NCI-H2227 (cell line): ENCODE data around the gene ZNF284.

ENCODE experiments used
- DNase-seq: peaks from one replicate; lab custom pipeline; 2025; ENCODE audit not compliant: unreplicated experiment; lab: John Stamatoyannopoulos, UW

The ZNF284 gene

GRCh38 chr19:44071824-44072542 is at the start of gene ZNF284:
Gene ZNF284, plus strand, starts transcription at chr19:44072159. Its CDS starts 4,231 bp downstream, at chr19:44076390.
- DNase-seq: peak; percentile 91

DNA sequence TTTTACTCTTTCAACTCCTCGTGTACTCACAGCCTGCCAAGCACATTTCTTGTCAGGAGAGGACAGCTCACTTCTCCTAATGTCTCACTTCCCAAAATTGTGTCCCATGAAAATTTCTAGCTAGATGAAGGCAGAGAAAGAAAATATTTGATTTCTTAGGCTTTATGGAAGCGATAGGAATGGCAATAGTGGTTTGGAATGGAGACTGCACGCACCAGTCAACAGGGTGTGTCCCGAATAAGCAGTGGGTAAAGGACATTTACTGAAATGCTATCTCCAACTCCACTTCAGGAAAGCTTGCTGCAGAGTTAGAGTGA is 47.1 kb upstream of the ZNF284 start:
- DNase-seq: no peak

DNA sequence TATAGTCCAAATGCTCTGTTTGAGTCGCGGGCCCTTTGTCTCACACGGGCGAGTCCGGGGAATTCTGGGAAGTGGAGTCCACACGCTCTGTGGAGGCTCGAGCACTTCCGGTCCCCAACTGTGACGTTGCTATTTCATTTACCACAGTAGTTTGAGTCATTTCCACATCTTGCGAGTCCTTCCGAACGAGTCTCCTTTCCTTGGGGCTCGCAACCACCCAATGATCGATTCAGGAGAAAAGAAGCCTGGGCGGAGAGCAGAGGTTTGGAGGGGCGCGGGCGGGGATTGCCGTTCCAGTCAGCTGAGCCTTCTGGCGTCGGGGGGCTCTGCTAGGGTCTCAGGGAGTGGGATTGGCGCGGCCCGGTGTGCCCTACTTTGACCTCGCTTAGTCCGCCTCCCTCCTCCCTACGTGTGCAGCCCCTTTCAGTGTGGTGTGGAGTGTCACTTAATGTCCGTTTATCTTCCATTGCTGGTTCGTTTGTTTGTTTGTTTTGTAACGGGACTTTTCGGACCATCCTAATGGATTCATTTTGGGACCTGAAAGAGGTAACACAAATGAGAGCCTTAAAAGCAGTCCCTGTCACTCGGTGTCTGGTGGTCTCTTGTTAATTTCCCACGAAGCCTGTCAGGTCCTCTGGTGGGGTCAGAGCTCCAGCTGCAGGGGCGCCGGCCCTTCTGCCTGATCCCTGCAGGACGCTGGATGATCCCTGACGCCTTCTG is 46.6 kb upstream of the ZNF284 start, which contains the start of gene ZNF222:
Gene ZNF222, plus strand, starts transcription at position 163 of the 720 bp plus-strand sequence. Its CDS starts 58 bp downstream, at position 221.
- DNase-seq: peak; percentile 78

DNA sequence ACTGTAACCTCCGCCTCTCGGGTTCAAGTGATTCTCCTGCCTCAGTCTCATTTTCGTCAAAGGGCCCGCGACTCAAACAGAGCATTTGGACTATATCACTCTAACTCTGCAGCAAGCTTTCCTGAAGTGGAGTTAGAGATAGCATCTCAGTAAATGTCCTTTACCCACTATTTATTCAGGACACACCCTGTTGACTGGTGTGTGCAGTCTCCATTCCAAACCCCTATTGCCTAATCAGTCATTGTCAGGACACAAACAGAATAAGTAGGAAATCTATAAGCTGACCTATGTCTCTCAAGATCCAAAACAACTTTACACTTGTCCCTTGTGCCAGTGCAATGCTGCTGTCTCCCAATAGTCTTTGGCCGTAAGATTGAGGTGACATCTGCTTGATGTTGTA is 45.3 kb upstream of the ZNF284 start:
- DNase-seq: no peak

DNA sequence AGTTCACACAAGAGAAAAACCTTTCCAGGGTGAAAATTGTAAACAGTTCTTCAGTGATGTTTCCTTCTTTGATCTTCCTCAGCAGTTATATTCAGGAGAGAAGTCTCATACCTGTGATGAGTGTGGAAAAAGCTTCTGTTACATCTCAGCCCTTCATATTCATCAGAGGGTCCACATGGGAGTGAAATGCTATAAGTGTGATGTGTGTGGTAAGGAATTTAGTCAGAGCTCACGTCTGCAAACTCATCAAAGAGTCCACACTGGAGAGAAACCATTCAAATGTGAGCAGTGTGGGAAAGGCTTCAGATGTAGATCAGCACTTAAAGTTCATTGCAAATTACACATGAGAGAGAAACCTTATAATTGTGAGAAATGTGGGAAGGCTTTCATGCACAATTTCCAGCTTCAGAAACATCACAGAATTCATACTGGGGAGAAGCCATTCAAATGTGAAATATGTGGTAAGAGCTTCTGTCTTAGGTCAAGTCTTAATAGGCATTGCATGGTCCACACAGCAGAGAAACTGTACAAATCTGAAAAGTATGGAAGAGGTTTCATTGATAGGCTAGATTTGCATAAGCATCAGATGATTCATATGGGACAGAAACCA is 39.9 kb upstream of the ZNF284 start:
- DNase-seq: no peak

DNA sequence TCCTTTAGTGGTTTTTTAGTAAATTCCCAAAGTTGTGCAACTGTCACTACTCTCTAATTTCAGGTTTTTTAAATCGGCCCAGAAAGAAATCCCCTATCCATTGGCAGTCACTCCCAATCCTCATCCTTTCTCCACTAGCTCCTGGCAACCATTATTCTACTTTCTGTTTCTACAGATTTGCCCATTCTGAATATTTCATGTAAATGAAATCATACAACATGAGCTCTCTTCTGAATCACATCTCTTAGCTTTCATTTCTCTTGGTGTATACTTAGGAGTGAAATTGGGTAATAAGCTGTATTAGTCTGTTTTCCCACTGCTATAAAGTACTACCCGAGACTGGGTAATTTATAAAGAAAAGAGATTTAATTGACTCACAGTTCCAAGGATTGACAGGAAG is 29.8 kb upstream of the ZNF284 start:
- no peak for DNase-seq

GRCh38 chr19:44050740-44051649 is 21.0 kb upstream of the ZNF284 start:
- DNase-seq: peak; percentile 44

DNA sequence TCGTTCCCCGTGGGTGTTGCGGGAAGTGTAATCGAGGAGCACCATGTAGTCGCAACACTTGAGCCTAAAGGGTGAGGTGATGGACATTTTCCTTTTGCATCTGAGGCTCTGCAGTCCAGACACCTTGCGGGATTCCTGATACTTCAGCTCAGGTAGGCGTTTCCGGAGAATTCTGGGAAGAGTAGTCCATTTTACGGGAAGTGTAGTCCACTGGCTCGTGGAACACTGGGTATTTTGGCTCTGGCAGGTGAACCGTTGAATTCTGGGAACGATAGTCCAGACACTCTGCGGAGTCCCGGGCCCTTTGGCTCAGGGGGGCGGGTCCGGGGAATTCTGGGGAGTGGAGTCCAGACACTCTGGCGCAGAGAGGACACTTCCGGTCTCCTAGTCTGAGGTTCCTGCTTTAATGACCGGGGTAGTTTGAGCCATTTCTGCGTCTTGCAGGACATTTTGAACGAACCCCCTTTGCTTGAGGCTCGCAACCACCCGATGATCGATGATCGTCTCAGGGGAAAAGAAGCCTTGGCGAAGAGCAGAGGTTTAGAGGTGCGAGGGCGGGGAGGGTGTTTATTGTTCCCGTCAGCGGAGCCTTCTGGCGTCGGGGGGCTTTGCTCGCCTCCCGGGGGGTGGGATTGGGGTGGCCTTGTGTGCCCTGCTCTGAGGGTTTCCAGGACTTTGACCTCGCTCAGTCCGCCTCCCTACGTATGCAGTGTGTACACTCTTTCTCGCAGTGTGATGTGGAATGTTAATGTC is 20.1 kb upstream of the ZNF284 start, which contains the start of gene ZNF223:
Gene ZNF223, plus strand, starts transcription at position 387 of the 753 bp plus-strand sequence. CDS start 3,141 bp downstream, outside the sequence.
- peak; percentile 93 for DNase-seq

DNA sequence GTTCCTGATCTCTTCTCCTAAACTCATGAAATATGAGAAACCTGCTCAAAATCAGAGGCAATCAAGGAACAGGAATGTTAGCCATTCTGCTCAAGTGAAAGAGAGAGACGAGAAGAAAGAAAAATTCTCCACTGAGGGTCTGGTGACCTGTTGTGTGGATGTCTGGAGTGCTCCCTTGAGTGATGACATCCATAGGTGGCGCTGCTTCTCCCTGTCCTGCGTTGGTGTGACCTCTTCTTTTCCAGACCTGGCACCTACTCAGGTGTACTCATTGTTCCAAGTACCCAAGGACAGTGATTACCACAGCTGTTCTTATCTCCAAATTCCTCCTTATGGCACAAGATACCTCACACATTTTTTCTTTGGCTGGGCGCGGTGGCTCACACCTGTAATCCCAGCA is 16.1 kb upstream of the ZNF284 start:
- no peak for DNase-seq

- no peak for DNase-seq
Observed at GRCh38 chr19:44059229-44059628, 12.7 kb upstream of the ZNF284 start.

DNA sequence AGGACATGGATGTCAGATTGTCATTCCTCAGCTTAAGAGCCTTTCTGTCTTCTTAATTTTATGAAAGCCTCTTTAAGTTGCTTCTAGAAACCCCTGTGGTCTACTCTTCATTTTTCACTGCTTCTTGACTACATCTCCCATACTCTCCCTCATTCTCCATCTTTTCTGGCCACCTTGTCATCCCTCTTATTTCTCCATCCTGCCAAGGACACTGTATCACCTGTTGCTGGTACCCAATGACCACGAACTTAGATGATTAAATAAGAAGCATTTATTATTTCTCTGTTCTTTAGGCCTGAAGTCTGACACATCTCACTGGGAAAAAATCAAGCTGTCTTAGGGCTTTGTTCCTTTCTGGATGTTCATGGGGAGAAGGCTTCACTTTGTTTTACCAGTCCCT is 10.9 kb upstream of the ZNF284 start:
- no peak for DNase-seq

- DNase-seq: no peak
Observed at GRCh38 chr19:44066305-44066704, 5.7 kb upstream of the ZNF284 start.

- DNase-seq: no peak
Observed at GRCh38 chr19:44069415-44069814, 2.5 kb upstream of the ZNF284 start.

DNA sequence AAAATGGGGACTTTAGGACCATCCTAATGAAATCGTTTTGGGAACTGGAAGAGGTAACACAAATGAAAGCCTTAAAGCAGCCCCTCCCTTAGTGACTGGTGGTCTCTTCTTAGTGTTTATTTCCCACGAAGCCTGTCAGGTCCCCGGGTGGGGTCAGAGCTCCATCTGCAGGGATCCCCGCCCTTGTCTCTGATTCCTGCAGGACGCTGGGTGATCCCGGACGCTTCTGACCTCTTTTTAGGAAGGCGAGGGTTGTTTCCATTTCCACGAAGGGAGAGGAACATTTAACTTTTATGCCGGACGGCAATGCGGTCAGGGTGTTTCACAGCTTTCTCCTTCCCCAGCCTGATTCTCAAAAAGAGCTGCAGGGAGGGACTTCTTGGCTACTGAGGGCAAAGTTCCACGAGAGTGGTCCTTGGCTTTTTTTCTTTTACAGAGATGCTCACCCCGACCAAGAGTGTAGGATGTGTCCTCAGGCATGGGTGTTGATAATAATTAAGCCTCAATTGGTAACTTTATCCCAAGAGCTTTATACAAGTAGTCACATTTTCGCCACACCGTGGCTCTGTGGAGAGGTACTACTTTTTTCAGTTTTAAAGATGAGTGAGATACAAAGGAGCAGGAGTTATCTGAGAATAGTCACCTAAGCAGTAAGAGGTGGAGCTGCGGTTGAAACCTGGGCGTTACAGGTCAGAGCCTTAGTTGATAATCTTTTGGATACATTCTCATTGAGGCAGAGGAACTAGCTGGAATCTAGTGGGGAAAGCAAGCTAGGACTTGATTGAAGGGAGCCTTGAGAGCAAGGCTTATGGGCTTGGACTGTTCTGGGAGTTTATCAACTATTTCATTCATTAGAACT is 813 bp downstream of the ZNF284 start:
- DNase-seq: no peak

DNA sequence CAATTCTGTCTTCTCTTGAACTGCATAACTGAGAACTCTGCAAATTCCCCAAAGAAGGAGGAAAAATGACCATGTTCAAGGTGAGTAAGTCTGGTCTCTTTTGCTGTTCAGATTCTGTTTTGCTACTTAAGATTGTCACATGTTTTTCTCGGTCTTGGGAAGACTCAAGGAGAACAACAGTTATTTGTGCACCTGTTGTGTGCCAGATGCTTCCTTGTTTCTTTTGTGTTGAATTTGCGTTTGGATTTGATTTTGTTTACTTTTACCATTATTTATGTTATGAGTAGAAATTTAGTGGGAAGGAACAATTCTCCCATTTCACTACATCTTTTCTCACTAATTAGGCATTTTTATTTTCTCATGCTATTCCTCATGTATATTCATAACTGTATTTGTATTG is 4.4 kb downstream of the ZNF284 start:
- no peak for DNase-seq

DNA sequence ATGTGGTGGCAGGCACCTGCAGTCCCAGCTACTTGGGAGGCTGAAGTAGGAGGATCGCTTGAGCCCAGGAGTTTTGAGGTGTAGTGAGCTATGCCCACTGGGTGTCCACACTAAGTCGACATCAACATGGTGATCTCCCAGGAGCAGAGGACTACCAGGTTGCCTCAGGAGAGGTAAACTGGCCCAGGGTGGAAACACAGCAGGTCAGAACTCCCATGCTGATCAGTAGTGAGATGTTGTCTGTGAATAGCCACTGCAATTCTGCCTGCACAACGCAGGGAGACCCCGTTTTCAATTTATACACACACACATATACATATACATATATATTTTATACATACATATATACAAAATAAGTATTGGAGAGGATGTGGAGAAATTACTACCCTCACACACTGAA is 20.1 kb downstream of the ZNF284 start:
- no peak for DNase-seq

- peak; percentile 91 for DNase-seq
Observed at GRCh38 chr19:44093931-44094765, 22.2 kb downstream of the ZNF284 start, which contains the start of gene ZNF224. Gene ZNF224, plus strand, starts transcription at chr19:44094361. Its CDS starts 3,513 bp downstream, at chr19:44097874.

GRCh38 chr19:44107751-44108150 is 35.8 kb downstream of the ZNF284 start:
- no peak for DNase-seq
